SU-DHL-6 (cell line): ENCODE results near the gene BLVRB.

Experiments used
- EZH2phosphoT487 ChIP-seq: fragments of 200-600 bp; sonication (generic), shearing (Covaris generic); conservative IDR thresholded peaks from 2 replicates; pipeline ENCODE4 v1.6.1; 2018; ENCODE audit warnings: mild to moderate bottlenecking, antibody characterized with exemption, low read length, moderate library complexity, mixed read lengths
- TF ChIP-seq, protein P1 (sequence below): fragments of 200-600 bp; sonication (generic); IDR thresholded peaks from one replicate; pipeline ENCODE4 v1.5.1; 2017; ENCODE audit warnings: antibody characterized with exemption, mild to moderate bottlenecking, low read length, moderate library complexity; ENCODE audit not compliant: insufficient read depth, poor library complexity, severe bottlenecking

DNA sequence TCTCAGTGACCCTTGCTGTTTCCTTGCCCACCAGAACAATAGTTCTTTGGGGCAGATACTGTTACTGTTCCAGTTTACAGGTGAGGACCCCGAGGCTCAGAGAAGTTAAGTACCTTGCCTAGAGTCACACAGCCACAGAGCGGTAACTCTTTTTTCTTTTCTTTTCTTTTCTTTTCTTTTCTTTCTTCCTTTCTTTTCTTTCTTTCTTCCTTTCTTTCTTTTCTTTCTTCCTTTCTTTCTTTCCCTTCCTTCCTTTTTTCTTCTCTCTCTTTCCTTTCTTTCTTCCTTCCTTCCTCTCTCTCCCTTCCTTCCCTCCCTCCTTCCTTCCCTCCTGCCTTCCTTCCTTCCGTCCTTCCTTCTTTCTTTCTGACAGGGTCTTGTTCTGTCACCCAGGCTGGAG lies 47.5 kb downstream of the BLVRB start:
- TF ChIP-seq, protein P1, sequence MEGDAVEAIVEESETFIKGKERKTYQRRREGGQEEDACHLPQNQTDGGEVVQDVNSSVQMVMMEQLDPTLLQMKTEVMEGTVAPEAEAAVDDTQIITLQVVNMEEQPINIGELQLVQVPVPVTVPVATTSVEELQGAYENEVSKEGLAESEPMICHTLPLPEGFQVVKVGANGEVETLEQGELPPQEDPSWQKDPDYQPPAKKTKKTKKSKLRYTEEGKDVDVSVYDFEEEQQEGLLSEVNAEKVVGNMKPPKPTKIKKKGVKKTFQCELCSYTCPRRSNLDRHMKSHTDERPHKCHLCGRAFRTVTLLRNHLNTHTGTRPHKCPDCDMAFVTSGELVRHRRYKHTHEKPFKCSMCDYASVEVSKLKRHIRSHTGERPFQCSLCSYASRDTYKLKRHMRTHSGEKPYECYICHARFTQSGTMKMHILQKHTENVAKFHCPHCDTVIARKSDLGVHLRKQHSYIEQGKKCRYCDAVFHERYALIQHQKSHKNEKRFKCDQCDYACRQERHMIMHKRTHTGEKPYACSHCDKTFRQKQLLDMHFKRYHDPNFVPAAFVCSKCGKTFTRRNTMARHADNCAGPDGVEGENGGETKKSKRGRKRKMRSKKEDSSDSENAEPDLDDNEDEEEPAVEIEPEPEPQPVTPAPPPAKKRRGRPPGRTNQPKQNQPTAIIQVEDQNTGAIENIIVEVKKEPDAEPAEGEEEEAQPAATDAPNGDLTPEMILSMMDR, result no peak
- no peak for TF ChIP-seq EZH2phosphoT487
